Activated CD4-positive, alpha-beta T cell treated with anti-CD3 and anti-CD28 coated beads for 36 hours (primary cell): ENCODE measurements around the gene TOMM70. TPM values are rescaled to one million over a fixed set of nuclear protein-coding genes. Genes with fewer than 3 reads are reported as not detected.

Experiments used
- ATAC-seq: fragments of 200-7000 bp; cut with Tn5 transposase; one replicate; pipeline ENCODE4 v1.10.0; 2021; ENCODE audit warnings: mild to moderate bottlenecking, moderate library complexity
- CTCF ChIA-PET: fragments of 350-600 bp; sonication (Branson Sonifier 250); formaldehyde crosslinking; loops from one replicate; lab custom pipeline; 2021; ENCODE audit warnings: antibody characterized with exemption; lab: Charles Lee
- POLR2A ChIA-PET: fragments of 350-600 bp; sonication (Branson Sonifier 250); formaldehyde crosslinking; loops from one replicate; lab custom pipeline; 2021; ENCODE audit warnings: antibody characterized with exemption, inconsistent platforms; lab: Charles Lee
- DNase-seq: peaks from one replicate; pipeline ENCODE4 v3.0.0-alpha.2; 2020
- H3K27ac Mint-ChIP-seq: one replicate; pipeline ENCODE4 v1.8.0; 2021; ENCODE audit warnings: mixed read lengths
- H3K27me3 Mint-ChIP-seq: one replicate; pipeline ENCODE4 v1.8.0; 2021; ENCODE audit warnings: mixed read lengths
- H3K36me3 Mint-ChIP-seq: one replicate; pipeline ENCODE4 v1.8.0; 2021; ENCODE audit warnings: low read depth, mixed read lengths
- H3K4me1 Mint-ChIP-seq: one replicate; pipeline ENCODE4 v1.8.0; 2021; ENCODE audit warnings: mixed read lengths
- H3K4me3 Mint-ChIP-seq: one replicate; pipeline ENCODE4 v1.8.0; 2021; ENCODE audit warnings: mild to moderate bottlenecking, moderate library complexity, mixed read lengths
- H3K9me3 Mint-ChIP-seq: one replicate; pipeline ENCODE4 v1.8.0; 2021; ENCODE audit warnings: low read depth, mixed read lengths
- intact Hi-C, 2 experiments: fragments of 100-400 bp; cut with DNase I in 1 of 2; cut with micrococcal nuclease in 1 of 2; formaldehyde crosslinking; loops; one replicate each; pipeline versions ENCODE4 v1.14.2 to v1.15.1; 2022 to 2024; cut with DNase I, micrococcal nuclease
- total RNA-seq, 2 experiments: library from RNA; stranded (reverse); gene quantifications; one replicate each; pipeline ENCODE4 v1.2.3, GENCODE V29; 2021

TOMM70 gene
- total RNA-seq, 2 experiments from 2014 or later: 54.0 to 54.1 TPM

GRCh38 chr3:100411091-100411982 lies 10.4 kb upstream of the TOMM70 start:
- ChIA-PET POLR2A (interaction anchor here (0.6 kb wide), 1 partner anchor 1163 kb away, joined by 3 read pairs; the partner anchor contains the start of gene PCNP), CTCF (interaction anchor here (0.6 kb wide), 1 partner anchor 81 kb away, joined by 3 read pairs; no protein-coding TSS in a partner anchor)
- H3K4me3 Mint-ChIP-seq: no peak overlapping the region
- H3K27ac Mint-ChIP-seq: no peak overlapping the region
- H3K36me3 Mint-ChIP-seq: peaks cover 17% of the 10 kb centered on the region
- no peaks in the 10 kb centered on the region for H3K4me1 Mint-ChIP-seq
- H3K9me3 Mint-ChIP-seq: peaks cover 18% of the 10 kb centered on the region
- no peak for ATAC-seq
- no peaks in the 10 kb centered on the region for H3K27me3 Mint-ChIP-seq
- intact Hi-C loops: no loop called here
- DNase-seq: no peak

DNA sequence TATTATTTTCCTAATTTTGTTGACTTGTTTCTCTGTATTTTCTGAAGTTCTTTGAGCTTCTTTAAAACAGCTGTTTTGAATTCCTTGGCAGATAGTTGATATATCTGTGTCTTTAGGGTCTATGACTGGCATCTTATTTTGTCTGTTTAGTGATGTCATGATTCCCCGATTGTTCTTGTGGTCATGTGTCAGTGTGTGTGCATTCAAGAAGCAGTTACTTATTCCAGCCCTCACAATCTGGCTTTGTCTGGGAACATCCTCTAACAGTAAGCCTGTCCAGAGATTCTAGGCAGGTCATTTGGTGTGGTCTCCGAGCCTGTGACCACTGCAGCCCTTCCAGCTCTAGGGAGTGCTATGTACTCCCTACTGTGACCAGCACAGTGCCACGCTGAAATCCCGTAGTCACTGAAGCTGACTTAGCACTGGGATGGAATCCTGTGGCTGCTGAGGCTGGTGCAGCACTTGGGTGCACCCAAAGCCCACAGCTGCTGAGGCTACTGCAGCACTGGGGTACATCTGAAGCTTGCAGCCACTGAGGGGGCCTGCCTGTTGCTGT lies 7.2 kb upstream of the TOMM70 start:
- peaks cover 18% of the 10 kb centered on the region for H3K9me3 Mint-ChIP-seq
- no peak overlapping the region for H3K27ac Mint-ChIP-seq
- DNase-seq: no peak
- ATAC-seq: no peak
- ChIA-PET POLR2A (no interaction called here), CTCF (no interaction called here)
- no peak overlapping the region for H3K4me3 Mint-ChIP-seq
- H3K27me3 Mint-ChIP-seq: no peaks in the 10 kb centered on the region
- intact Hi-C loops: loop anchor here in 1 of 2 experiments (10.0 kb wide), 1 partner anchor 977 kb away; no protein-coding TSS in a partner anchor
- H3K36me3 Mint-ChIP-seq: peaks cover 22% of the 10 kb centered on the region
- peaks cover 11% of the 10 kb centered on the region for H3K4me1 Mint-ChIP-seq

GRCh38 chr3:100407164-100407563 lies 6.3 kb upstream of the TOMM70 start:
- DNase-seq (no peak), ATAC-seq (no peak)
- H3K4me1 Mint-ChIP-seq: peaks cover 17% of the 10 kb centered on the region
- H3K4me3 Mint-ChIP-seq: no peak overlapping the region
- H3K9me3 Mint-ChIP-seq: peaks cover 17% of the 10 kb centered on the region
- ChIA-PET CTCF (no interaction called here), POLR2A (no interaction called here)
- peaks cover 18% of the 10 kb centered on the region for H3K36me3 Mint-ChIP-seq
- no peak overlapping the region for H3K27ac Mint-ChIP-seq
- intact Hi-C loops: loop anchor here in 1 of 2 experiments (10.0 kb wide), 1 partner anchor 978 kb away; no protein-coding TSS in a partner anchor
- H3K27me3 Mint-ChIP-seq: no peaks in the 10 kb centered on the region

GRCh38 chr3:100404250-100404548 lies 3.3 kb upstream of the TOMM70 start:
- intact Hi-C loops: loop anchor here in 1 of 2 experiments (5.0 to 10.0 kb wide), 3 partner anchors 572 to 1502 kb away; partner anchors contain the start of gene DCBLD2
- Mint-ChIP-seq H3K27me3 (no peaks in the 10 kb centered on the region), H3K9me3 (peaks cover 11% of the 10 kb centered on the region), H3K27ac (no peak overlapping the region), H3K4me3 (no peak overlapping the region), H3K4me1 (peaks cover 25% of the 10 kb centered on the region), H3K36me3 (peaks cover 19% of the 10 kb centered on the region)
- ATAC-seq: no peak
- ChIA-PET POLR2A (no interaction called here), CTCF (interaction anchor here (1.1 to 1.2 kb wide), 2 partner anchors 9 to 13 kb away, joined by 4 read pairs; no protein-coding TSS in a partner anchor)
- DNase-seq: no peak

- no peak overlapping the region for H3K27ac Mint-ChIP-seq
- DNase-seq: peak; percentile 33
- peaks cover 11% of the 10 kb centered on the region for H3K9me3 Mint-ChIP-seq
- H3K27me3 Mint-ChIP-seq: no peaks in the 10 kb centered on the region
- POLR2A ChIA-PET: no interaction called here
- no peak for ATAC-seq
- intact Hi-C loops: loop anchor here in 1 of 2 experiments (5.0 to 10.0 kb wide), 3 partner anchors 571 to 1501 kb away; partner anchors contain the start of gene DCBLD2
- H3K4me3 Mint-ChIP-seq: peak overlapping the region; percentile 78
- CTCF ChIA-PET: interaction anchor here (0.6 to 1.9 kb wide), 4 partner anchors 12 to 190 kb away, joined by 3 to 5 read pairs (median 4); no protein-coding TSS in a partner anchor
- peaks cover 22% of the 10 kb centered on the region for H3K36me3 Mint-ChIP-seq
- H3K4me1 Mint-ChIP-seq: peaks cover 30% of the 10 kb centered on the region
Measured at GRCh38 chr3:100403362-100404249, 2.7 kb upstream of the TOMM70 start.

DNA sequence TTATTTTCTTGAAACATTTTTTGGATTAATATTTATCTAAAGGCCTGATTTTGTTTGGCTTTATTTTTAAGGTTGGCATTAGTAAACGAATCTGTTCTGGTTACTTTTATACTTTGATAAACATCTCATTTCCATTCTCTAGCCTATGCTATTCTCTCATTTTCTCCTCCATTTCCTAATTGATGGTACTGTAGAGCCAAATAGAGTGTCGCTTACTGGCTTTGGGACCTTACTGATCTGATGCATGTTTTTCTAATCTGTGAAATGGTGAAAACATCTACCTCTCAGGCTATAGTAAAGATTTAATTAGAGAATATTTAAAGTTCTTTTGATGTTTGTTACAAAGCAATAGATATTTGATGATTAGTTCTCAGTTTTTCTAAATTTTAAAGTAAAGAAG lies 2.0 kb upstream of the TOMM70 start:
- H3K4me1 Mint-ChIP-seq: peaks cover 35% of the 10 kb centered on the region
- CTCF ChIA-PET: interaction anchor here (0.6 to 2.9 kb wide), 6 partner anchors 11 to 190 kb away, joined by 3 to 12 read pairs (median 4); no protein-coding TSS in a partner anchor
- ATAC-seq (no peak), DNase-seq (no peak)
- POLR2A ChIA-PET: no interaction called here
- intact Hi-C loops: loop anchor here in 1 of 2 experiments (5.0 to 10.0 kb wide), 3 partner anchors 571 to 1501 kb away; partner anchors contain the start of gene DCBLD2
- no peaks in the 10 kb centered on the region for H3K27me3 Mint-ChIP-seq
- peak overlapping the region; percentile 41 for H3K27ac Mint-ChIP-seq
- H3K36me3 Mint-ChIP-seq: peaks cover 26% of the 10 kb centered on the region
- peaks cover 10% of the 10 kb centered on the region for H3K9me3 Mint-ChIP-seq
- peak overlapping the region; percentile 78 for H3K4me3 Mint-ChIP-seq

- Mint-ChIP-seq H3K27ac (peak overlapping the region; percentile 96), H3K27me3 (no peaks in the 10 kb centered on the region), H3K4me3 (peak overlapping the region; percentile 78), H3K4me1 (peaks cover 40% of the 10 kb centered on the region), H3K36me3 (peaks cover 21% of the 10 kb centered on the region), H3K9me3 (peaks cover 3% of the 10 kb centered on the region)
- no peak for DNase-seq
- CTCF ChIA-PET: interaction anchor here (0.7 to 2.9 kb wide), 8 partner anchors 11 to 570 kb away, joined by 3 to 12 read pairs (median 4); partner anchors contain the start of gene TBC1D23
- intact Hi-C loops: loop anchor here in 1 of 2 experiments (5.0 to 10.0 kb wide), 3 partner anchors 570 to 1500 kb away; partner anchors contain the start of gene DCBLD2
- POLR2A ChIA-PET: interaction anchor here (0.5 to 1.5 kb wide), 5 partner anchors 11 to 308 kb away, joined by 3 to 7 read pairs (median 6); partner anchors contain the start of gene TBC1D23
- no peak for ATAC-seq
Measured at GRCh38 chr3:100402256-100402655, 1.4 kb upstream of the TOMM70 start.

DNA sequence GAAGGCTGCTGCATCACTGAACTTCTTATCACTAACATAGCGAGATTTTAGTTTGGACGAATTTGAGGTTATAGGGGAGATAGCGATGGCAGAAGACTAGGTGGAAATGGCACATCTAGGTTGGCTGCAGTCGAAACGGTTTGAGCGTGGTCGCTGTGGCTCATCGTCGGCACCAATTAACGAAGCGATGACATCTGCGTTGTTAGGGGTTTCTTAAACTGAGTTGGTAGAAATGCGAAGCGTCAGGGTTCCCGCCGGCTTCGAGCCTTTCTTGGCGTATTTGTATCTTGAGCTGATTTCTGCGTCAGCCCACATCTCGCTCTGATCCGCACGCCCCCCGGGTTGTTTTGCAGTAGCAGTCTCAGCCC lies 769 bp upstream of the TOMM70 start:
- CTCF ChIA-PET: interaction anchor here (0.6 to 2.9 kb wide), 9 partner anchors 10 to 570 kb away, joined by 3 to 12 read pairs (median 5); partner anchors contain the start of gene TBC1D23
- H3K27ac Mint-ChIP-seq: peak overlapping the region; percentile 96
- H3K4me1 Mint-ChIP-seq: peaks cover 46% of the 10 kb centered on the region
- ATAC-seq (peak; percentile 16), DNase-seq (peak; percentile 73)
- POLR2A ChIA-PET: interaction anchor here (0.5 to 1.5 kb wide), 6 partner anchors 10 to 309 kb away, joined by 3 to 7 read pairs (median 5); partner anchors contain the start of genes TBC1D23 and TFG
- intact Hi-C loops: loop anchor here (1.0 to 10.0 kb wide), 12 partner anchors 67 to 1499 kb away; partner anchors contain the start of genes CMSS1 (in 2 of the 2), NIT2 (in 2 of the 2), TBC1D23 (in 2 of the 2) and ZBTB11 (in 2 of the 2)
- no peaks in the 10 kb centered on the region for H3K27me3 Mint-ChIP-seq
- H3K9me3 Mint-ChIP-seq: no peaks in the 10 kb centered on the region
- peak overlapping the region; percentile 78 for H3K4me3 Mint-ChIP-seq
- peaks cover 20% of the 10 kb centered on the region for H3K36me3 Mint-ChIP-seq

DNA sequence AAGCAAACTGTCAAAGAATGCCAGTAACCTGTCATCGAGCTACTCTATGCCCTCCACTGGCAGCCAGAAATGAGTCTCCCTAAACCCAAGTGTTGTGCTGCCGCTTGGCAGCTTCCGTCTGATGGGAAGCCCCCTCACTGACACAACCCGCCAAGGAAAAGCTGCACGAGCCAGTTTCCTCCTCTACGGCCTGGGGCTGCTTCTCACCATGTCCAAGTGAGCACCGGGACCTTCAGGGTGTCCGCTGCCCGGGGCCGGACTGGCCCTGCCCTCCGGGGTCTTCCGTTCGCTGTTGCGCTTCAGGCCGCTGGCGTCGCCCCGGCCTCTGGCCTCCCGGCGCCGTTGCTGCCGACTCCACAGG lies 490 bp downstream of the TOMM70 start:
- Mint-ChIP-seq H3K4me3 (peak overlapping the region; percentile 78), H3K9me3 (no peaks in the 10 kb centered on the region), H3K27ac (peak overlapping the region; percentile 96), H3K27me3 (no peaks in the 10 kb centered on the region), H3K4me1 (peaks cover 52% of the 10 kb centered on the region), H3K36me3 (peaks cover 20% of the 10 kb centered on the region)
- intact Hi-C loops: loop anchor here (1.0 to 10.0 kb wide), 7 partner anchors 132 to 1498 kb away; partner anchors contain the start of genes CMSS1 (in 2 of the 2), ZBTB11 (in 2 of the 2) and DCBLD2 (in 1 of the 2)
- DNase-seq (peak; percentile 75), ATAC-seq (peak; percentile 47)
- ChIA-PET CTCF (interaction anchor here (0.6 to 2.9 kb wide), 4 partner anchors 9 to 449 kb away, joined by 3 to 12 read pairs (median 6); partner anchors contain the start of gene TBC1D23), POLR2A (interaction anchor here (0.6 to 0.9 kb wide), 2 partner anchors 140 to 309 kb away, joined by 4 to 6 read pairs; partner anchors contain the start of genes TBC1D23 and TFG)
